ENCODE data around the gene PLRG1.

- no peak for TF ChIP-seq EZH2 (optimal IDR thresholded peaks at IDR 0.05; ENCODE audit: low read depth, low read length)
- no peak for TF ChIP-seq CTCF (IDR thresholded peaks at IDR 0.05; ENCODE audit: low read length)
- no peak for TF ChIP-seq EZH2phosphoT487 (IDR thresholded peaks at IDR 0.05; ENCODE audit: low read length)
Measured at GRCh38 chr4:154583230-154583629, 33.0 kb upstream of the PLRG1 start.
